PC-3 (cell line): ENCODE measurements around the gene CACNA1E. TPM values are rescaled to one million over a fixed set of nuclear protein-coding genes. Genes with fewer than 3 reads are reported as not detected.

Experiments used
- ATAC-seq: fragments of 200-7000 bp; cut with Tn5 transposase; 2 replicates; pipeline ENCODE4 v1.9.1; 2020; ENCODE audit warnings: mild to moderate bottlenecking, moderate library complexity
- BruUV-seq: library from RNA; stranded (reverse); fragments of 400-500 nt; replicated peaks from 2 replicates; lab custom pipeline; 2021; lab: Mats Ljungman, UMichigan
- CTCF ChIA-PET: fragments of 300-600 bp; sonication (Branson Sonifier 250); formaldehyde crosslinking; loops from one replicate; lab custom pipeline; 2022; ENCODE audit warnings: antibody characterized with exemption; lab: Charles Lee
- POLR2A ChIA-PET: fragments of 300-600 bp; sonication (Branson Sonifier 250); formaldehyde crosslinking; loops from one replicate; lab custom pipeline; 2022; ENCODE audit warnings: antibody characterized with exemption; ENCODE audit not compliant: unreplicated experiment; lab: Charles Lee
- DNase-seq: peaks from one replicate; pipeline ENCODE4 v3.0.0-alpha.2; 2015
- H2AFZ ChIP-seq: fragments of 300-600 bp; sonication (generic); 2 replicates; pipeline ENCODE4 v1.6.0; 2016; ENCODE audit warnings: antibody characterized with exemption, low read length
- H3F3A ChIP-seq: fragments of 300-600 bp; sonication (generic); one replicate; pipeline ENCODE4 v1.6.0; 2017; ENCODE audit warnings: antibody characterized with exemption, low read length, control low read depth, mild to moderate bottlenecking; ENCODE audit not compliant: unreplicated experiment
- H3K27ac ChIP-seq: fragments of 300-600 bp; sonication (generic); 2 replicates; pipeline ENCODE4 v1.5.1; 2016; ENCODE audit warnings: mild to moderate bottlenecking, low read length
- H3K27me3 ChIP-seq: fragments of 300-600 bp; sonication (generic); 2 replicates; pipeline ENCODE4 v1.6.1; 2016; ENCODE audit warnings: low read length, mixed read lengths
- H3K36me3 ChIP-seq: fragments of 300-600 bp; sonication (generic); 2 replicates; pipeline ENCODE4 v1.6.1; 2016; ENCODE audit warnings: low read depth, mixed run types, low read length, mixed read lengths
- H3K4me1 ChIP-seq: fragments of 300-600 bp; sonication (generic); 2 replicates; pipeline ENCODE4 v1.5.1; 2016; ENCODE audit warnings: low read length; ENCODE audit not compliant: insufficient read depth
- H3K4me2 ChIP-seq: fragments of 300-600 bp; sonication (generic); 2 replicates; pipeline ENCODE4 v1.6.0; 2016; ENCODE audit warnings: low read length
- H3K4me3 ChIP-seq: fragments of 300-600 bp; sonication (generic); 2 replicates; pipeline ENCODE4 v1.5.1; 2016; ENCODE audit warnings: mild to moderate bottlenecking, low read length, mixed read lengths
- H3K79me2 ChIP-seq: fragments of 300-600 bp; sonication (generic); 2 replicates; pipeline ENCODE4 v1.6.1; 2017; ENCODE audit warnings: low read length, mixed read lengths
- H3K9ac ChIP-seq: fragments of 300-600 bp; sonication (generic); 2 replicates; pipeline ENCODE4 v1.6.0; 2016; ENCODE audit warnings: mild to moderate bottlenecking, low read length
- H3K9me2 ChIP-seq: fragments of 300-600 bp; sonication (generic); replicated peaks from 2 replicates; pipeline ENCODE4 v1.6.1; 2016; ENCODE audit warnings: mixed run types, low read length, mixed read lengths
- H3K9me3 ChIP-seq: fragments of 300-600 bp; sonication (generic); 2 replicates; pipeline ENCODE4 v1.6.1; 2016; ENCODE audit warnings: low read length, mixed read lengths
- H4K20me1 ChIP-seq: fragments of 300-600 bp; sonication (generic); 2 replicates; pipeline ENCODE4 v1.6.1; 2016; ENCODE audit warnings: low read length, mixed read lengths
- CTCF ChIP-seq: fragments of 300-600 bp; sonication (generic); conservative IDR thresholded peaks from 2 replicates; pipeline ENCODE4 v1.5.1; 2017; ENCODE audit warnings: antibody characterized with exemption, low read depth, mild to moderate bottlenecking, low read length
- EZH2 ChIP-seq: fragments of 300-600 bp; sonication (generic); IDR thresholded peaks from one replicate; pipeline ENCODE4 v1.6.1; 2017; ENCODE audit warnings: antibody characterized with exemption, mild to moderate bottlenecking, low read length; ENCODE audit not compliant: unreplicated experiment
- EZH2phosphoT487 ChIP-seq: fragments of 300-600 bp; sonication (generic); IDR thresholded peaks from 2 replicates; pipeline ENCODE4 v1.6.1; 2018; ENCODE audit warnings: mild to moderate bottlenecking, antibody characterized with exemption, low read length, borderline replicate concordance
- intact Hi-C: fragments of 100-400 bp; cut with micrococcal nuclease; formaldehyde crosslinking; loops from 2 replicates; pipeline ENCODE4 v1.9.0; 2023
- total RNA-seq: library from RNA; depleted of rRNA; stranded (reverse); fragments of >200 nt; gene quantifications from 2 replicates; pipeline ENCODE4 v1.2.3, GENCODE V29; 2014

The CACNA1E gene
- total RNA-seq, 1 experiment from 2014 or later: not detected

DNA sequence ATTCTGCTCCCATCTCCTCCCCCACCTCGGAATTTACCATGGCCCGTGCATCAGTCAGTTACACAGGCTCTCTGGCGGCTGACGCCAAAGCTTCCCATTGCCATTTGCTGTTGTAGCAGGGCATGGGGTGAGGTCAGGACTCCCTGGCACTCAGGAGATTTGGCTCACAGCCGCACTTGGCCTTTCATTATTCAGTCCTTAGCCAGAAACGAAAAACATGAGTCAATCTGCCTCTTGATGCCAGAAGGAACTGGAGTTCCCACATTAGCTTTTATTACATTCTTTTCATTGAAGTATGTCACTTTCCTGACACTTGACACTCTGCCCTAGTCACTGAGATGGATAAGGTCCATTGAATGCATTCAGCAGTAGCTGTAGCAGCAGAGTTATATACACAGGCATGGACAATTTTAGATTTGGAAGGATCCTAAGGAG lies 260.6 kb downstream of the CACNA1E start:
- Histone ChIP-seq H3K4me1 (no peaks in the 10 kb centered on the region), H3K27me3 (no peaks in the 10 kb centered on the region), H4K20me1 (no peaks in the 10 kb centered on the region), H3K4me3 (no peak overlapping the region), H3K4me2 (no peak overlapping the region), H3K27ac (no peak overlapping the region), H2AFZ (no peak overlapping the region), H3K9me2 (no peaks in the 10 kb centered on the region), H3F3A (no peaks in the 10 kb centered on the region), H3K9ac (no peak overlapping the region), H3K79me2 (no peaks in the 10 kb centered on the region), H3K9me3 (no peaks in the 10 kb centered on the region), H3K36me3 (no peaks in the 10 kb centered on the region)
- intact Hi-C loops: no loop called here
- BruUV-seq: no TSS peak
- ATAC-seq (no peak), DNase-seq (peak; percentile 15)
- TF ChIP-seq CTCF (no peak), EZH2 (no peak), EZH2phosphoT487 (no peak)
- ChIA-PET CTCF (no interaction called here), POLR2A (no interaction called here)

DNA sequence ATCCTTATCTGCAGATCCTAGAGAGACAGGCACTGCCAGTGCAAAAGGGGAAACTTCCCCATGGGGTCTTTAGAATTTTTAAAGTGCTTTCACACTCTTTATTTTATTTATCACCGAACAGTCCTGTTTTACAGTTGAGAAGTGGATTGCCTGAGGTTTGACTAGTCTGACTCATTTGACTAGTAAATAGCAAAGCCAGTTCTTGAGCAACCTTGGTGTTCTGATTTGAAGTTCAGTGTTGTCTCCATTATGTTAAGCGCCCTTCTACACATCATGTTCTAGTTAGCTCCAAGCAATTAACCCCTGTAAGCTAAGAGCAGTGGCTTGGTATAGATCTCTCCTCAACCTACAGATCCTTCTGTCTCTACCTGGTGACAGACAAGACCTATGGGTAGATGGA lies 262.9 kb downstream of the CACNA1E start:
- TF ChIP-seq EZH2: no peak
- no peak for TF ChIP-seq EZH2phosphoT487
- no peak for TF ChIP-seq CTCF
- peak; percentile 2 for DNase-seq
- POLR2A ChIA-PET: no interaction called here
- Histone ChIP-seq H3K79me2 (no peaks in the 10 kb centered on the region), H3K4me1 (no peaks in the 10 kb centered on the region), H3K4me3 (no peak overlapping the region), H3K9ac (no peak overlapping the region), H2AFZ (no peak overlapping the region), H3F3A (no peaks in the 10 kb centered on the region), H3K36me3 (no peaks in the 10 kb centered on the region), H4K20me1 (no peaks in the 10 kb centered on the region), H3K27ac (no peak overlapping the region), H3K9me2 (no peaks in the 10 kb centered on the region), H3K4me2 (no peak overlapping the region), H3K27me3 (no peaks in the 10 kb centered on the region), H3K9me3 (no peaks in the 10 kb centered on the region)
- intact Hi-C loops: no loop called here
- BruUV-seq: no TSS peak
- ATAC-seq: no peak
- CTCF ChIA-PET: no interaction called here

DNA sequence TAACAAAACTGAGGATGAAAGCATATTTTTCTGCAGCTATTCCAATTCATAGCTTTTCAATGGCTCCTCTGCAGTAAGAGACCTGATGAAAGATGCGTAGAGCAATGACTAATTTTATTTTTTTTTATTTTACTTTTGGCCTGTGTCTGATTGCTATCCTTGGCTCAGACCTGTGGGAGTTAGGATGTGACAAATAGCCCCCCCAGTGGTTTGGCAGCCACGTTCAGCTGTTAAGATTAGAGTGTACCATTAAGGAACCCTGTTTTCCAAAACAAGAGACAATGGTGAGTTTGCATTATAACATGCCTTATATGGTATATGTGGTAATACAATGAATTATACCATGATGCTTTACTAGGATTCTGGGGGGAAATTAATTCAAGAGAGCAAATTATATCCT lies 264.7 kb downstream of the CACNA1E start:
- Histone ChIP-seq H2AFZ (no peak overlapping the region), H3K4me2 (no peak overlapping the region), H3K9ac (no peak overlapping the region), H3K79me2 (no peaks in the 10 kb centered on the region), H4K20me1 (no peaks in the 10 kb centered on the region), H3K27ac (no peak overlapping the region), H3K4me1 (no peaks in the 10 kb centered on the region), H3K9me3 (no peaks in the 10 kb centered on the region), H3K4me3 (no peak overlapping the region), H3K36me3 (no peaks in the 10 kb centered on the region), H3F3A (no peaks in the 10 kb centered on the region), H3K27me3 (no peaks in the 10 kb centered on the region), H3K9me2 (no peaks in the 10 kb centered on the region)
- ATAC-seq (no peak), DNase-seq (no peak)
- BruUV-seq: no TSS peak
- intact Hi-C loops: no loop called here
- TF ChIP-seq CTCF (no peak), EZH2phosphoT487 (no peak), EZH2 (no peak)
- CTCF ChIA-PET: no interaction called here
- POLR2A ChIA-PET: no interaction called here
